Adrenal gland (tissue), 5 donors: ENCODE data around the gene PRKAR1B.

ENCODE experiments used
- POLR2A ChIP-seq, 2 donors: fragments of 450-650 bp; IDR thresholded peaks; one replicate each; pipeline ENCODE4 v1.6.1; 2017; ENCODE audit warnings: antibody characterized with exemption in 2 of 2, mild to moderate bottlenecking in 2 of 2, moderate library complexity in 1 of 2
- TF ChIP-seq, protein P1 (sequence below), 6 experiments: fragments of 450-650 bp in 4 of 6; fragments of 200-600 bp in 2 of 6; sonication (generic) in 1 of 6; IDR thresholded peaks; 1 replicate in 5 of 6; 2 replicates in 1 of 6; pipeline versions ENCODE4 v1.5.1 to v1.8.0; 2016 to 2021; ENCODE audit warnings: antibody characterized with exemption in 6 of 6, mild to moderate bottlenecking in 2 of 6, moderate library complexity in 1 of 6
- donor health status: DM: no; HTN: no; CAD: no.

DNA sequence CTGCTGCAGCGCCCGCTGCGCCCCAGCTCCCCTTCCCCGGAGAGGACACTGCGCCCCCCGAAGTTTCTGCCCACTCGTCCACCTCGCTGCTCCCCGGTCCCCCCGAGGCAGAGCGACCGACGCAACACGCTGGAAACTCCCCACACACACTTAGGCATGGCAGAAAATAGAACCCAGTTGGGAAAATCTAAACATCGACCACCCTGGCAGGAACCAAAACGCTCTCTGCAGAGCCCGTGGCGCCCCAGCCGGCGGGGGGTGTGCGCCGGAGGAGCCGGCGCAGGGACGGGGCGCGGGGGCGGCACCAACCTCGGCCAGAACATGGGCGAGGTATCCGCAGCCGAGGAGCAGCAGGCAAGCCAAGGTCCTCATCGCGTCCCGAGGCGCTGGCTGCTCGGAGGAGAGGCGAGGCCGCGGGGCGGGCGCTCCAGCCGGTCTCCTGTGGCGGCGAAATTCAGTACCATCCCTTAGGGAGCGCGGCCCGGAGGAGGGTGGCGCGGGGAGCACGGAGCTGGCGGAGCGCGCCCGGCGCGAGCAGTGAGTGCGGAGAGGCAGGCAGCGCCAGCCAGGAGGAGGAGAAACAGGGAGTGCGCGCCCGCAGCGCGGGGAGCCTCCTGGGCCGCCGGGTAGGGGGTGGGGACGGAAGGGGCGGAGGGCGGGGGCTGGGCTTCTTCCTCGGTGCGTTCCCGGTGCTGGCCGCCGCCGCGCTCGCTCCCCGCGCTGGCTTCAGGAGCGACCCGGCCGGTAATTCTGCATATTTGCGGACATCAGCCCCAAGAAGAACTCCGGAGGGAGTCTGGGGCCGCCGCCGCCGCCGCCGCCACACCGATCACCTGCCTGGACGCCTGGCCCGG, 208.2 kb downstream of the PRKAR1B start:
- TF ChIP-seq, protein P1, sequence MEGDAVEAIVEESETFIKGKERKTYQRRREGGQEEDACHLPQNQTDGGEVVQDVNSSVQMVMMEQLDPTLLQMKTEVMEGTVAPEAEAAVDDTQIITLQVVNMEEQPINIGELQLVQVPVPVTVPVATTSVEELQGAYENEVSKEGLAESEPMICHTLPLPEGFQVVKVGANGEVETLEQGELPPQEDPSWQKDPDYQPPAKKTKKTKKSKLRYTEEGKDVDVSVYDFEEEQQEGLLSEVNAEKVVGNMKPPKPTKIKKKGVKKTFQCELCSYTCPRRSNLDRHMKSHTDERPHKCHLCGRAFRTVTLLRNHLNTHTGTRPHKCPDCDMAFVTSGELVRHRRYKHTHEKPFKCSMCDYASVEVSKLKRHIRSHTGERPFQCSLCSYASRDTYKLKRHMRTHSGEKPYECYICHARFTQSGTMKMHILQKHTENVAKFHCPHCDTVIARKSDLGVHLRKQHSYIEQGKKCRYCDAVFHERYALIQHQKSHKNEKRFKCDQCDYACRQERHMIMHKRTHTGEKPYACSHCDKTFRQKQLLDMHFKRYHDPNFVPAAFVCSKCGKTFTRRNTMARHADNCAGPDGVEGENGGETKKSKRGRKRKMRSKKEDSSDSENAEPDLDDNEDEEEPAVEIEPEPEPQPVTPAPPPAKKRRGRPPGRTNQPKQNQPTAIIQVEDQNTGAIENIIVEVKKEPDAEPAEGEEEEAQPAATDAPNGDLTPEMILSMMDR (IDR thresholded peaks at IDR 0.05), result peak in 1 of 6 experiments; percentile 23
- peak; percentile 65 to 72 for TF ChIP-seq POLR2A (IDR thresholded peaks at IDR 0.05)
